GM10847 (cell line): ENCODE results near the gene PPP1R12C.

Source experiments
- POLR2A ChIP-seq: IDR thresholded peaks from 2 replicates; pipeline ENCODE4 v1.6.1; 2011; ENCODE audit not compliant: insufficient read length; ENCODE audit errors: extremely low read depth

Gene PPP1R12C

DNA sequence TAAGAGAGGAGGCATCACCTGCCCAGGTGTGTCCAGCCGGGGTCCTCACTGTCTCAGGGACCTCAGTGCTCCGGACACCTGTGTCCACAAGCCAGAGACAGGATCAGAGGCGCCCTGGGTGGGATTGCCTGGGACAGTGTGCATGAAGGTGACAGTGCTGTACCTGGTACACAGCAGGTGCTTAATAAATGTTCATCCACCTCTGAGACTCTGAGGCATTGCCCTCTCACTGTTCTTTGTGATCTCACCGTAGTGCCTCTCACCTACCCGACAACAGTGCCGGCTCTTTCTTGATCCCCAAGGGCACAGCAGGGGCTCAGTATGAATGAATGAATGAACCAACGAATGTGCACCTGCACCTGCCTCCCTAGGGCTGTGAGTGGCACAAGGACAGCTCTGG lies 63.7 kb downstream of the PPP1R12C start:
- no peak for TF ChIP-seq POLR2A

- no peak for TF ChIP-seq POLR2A
These were observed 66.5 kb downstream of the PPP1R12C start for GRCh38 chr19:55050749-55051532.

DNA sequence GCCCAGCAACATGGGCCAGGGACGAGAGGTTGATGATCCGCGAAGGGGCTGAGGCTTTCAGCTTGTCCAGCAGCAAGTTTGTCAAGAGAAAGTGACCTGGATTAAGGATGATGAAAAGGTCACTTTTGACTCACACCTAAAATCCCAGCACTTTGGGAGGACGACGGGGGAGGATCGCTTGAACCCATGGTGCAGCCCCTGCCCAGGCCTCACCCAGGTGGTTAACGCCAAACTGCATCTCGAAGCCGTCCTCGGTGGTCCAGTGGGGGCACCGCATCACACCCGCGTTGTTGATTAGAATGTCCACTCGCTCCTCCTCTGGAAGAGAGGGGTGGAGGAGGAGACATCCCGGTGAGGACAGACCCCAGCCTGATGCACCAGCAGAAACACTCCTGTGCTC lies 69.0 kb downstream of the PPP1R12C start:
- TF ChIP-seq POLR2A, result no peak

- TF ChIP-seq POLR2A, result no peak
These were observed 69.5 kb downstream of the PPP1R12C start for GRCh38 chr19:55047951-55048350.

GRCh38 chr19:55046975-55047622 lies 70.3 kb downstream of the PPP1R12C start:
- TF ChIP-seq POLR2A, result no peak

DNA sequence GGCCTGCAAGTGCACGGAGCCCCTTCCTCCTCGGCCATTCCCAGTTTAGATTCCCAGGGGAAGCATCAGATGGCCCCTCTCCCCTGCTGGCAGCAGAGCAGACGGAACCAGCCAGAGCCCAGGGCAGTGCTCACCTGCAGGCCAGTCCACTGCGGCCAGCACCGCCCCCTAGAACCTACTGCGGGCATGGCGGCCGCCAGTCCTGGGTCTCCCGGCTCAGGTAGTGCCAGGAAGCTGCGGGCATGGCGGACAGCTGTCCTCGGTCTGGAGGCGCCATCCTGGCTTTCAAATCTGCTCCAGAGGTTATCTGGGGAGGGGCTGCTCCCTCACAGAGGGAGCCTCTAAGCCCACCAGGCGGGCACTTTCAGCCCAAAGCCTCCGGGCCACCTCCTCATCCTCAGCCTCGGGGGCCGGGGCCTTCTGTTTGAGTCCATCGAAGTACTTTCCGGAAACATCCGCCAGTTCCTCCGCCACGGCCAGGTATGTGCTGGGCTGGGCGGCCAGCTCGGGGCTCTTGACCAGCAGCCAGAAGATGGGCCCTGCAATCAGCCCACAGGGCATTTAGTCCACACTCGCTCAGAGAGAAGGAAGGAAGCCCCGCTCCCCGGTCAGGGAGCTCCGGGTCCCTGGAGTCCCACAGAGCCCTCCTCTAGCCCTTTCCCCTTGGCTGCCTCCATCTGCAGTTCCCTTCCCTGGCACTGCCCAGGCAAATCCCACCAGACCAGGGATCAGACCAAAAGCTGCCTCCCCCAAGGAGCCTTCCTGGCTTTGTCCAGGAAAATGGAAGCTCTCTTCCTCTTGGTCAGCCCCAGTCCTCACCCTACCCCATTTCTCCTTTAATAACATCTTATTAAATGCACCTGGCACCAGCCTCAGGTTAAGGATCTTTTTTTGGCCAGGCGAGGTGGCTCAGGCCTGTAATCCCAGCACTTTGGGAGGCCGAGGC lies 72.4 kb downstream of the PPP1R12C start:
- TF ChIP-seq POLR2A, result no peak

- no peak for TF ChIP-seq POLR2A
These were observed 73.2 kb downstream of the PPP1R12C start for GRCh38 chr19:55044286-55044685.

DNA sequence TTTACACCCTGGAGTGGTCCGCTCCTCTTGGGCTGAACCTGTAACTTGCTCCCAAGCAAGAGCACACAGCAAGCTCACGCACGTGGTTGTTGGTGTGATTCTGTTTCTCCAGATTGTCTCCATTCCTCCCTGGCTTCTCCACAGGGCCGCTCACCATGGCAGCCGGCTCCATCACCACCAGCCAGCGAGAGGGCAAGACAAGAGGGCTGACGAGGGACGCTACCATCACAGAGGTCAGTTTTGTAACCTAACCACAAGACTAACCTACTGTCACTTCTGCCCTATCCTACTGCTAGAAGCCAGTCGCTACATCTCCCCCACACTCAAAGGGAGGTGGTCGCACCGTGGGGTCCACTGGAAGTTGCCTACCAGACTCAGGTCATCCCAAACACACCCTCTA lies 74.7 kb downstream of the PPP1R12C start:
- no peak for TF ChIP-seq POLR2A

DNA sequence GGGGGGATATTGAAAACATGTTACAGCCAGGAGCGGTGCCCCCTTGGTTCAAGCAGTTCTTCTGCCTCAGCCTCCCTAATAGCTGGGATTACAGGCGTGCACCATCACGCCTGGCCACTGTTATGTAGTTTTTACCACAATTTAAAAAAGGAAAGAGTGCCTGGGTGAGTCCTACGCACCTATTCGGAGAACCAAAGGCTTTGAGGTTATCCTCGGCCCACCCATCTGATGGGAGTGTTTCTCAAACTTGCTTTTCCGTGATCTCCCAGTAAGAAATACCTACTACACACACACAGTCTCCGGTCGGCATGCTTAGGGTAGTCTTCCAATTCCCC lies 75.1 kb downstream of the PPP1R12C start:
- no peak for TF ChIP-seq POLR2A

- no peak for TF ChIP-seq POLR2A
These were observed 75.7 kb downstream of the PPP1R12C start for GRCh38 chr19:55041627-55042343.

GRCh38 chr19:55041244-55041626 lies 76.2 kb downstream of the PPP1R12C start:
- no peak for TF ChIP-seq POLR2A
